Tibial nerve (tissue), 4 donors: ENCODE data around the gene ATP6V1F. TPM values are rescaled to one million over a fixed set of nuclear protein-coding genes. Genes with fewer than 3 reads are reported as not detected.

Experiments used
- DNase-seq, 2 donors: peaks; one replicate each; pipeline ENCODE4 v3.0.0-alpha.2; 2019; ENCODE audit warnings: low spot score in 2 of 2
- H3K27ac ChIP-seq, 4 donors: fragments of 200-600 bp; sonication (generic) in 3 of 4; one replicate each; pipeline ENCODE4 v1.5.1; 2017 to 2019; ENCODE audit warnings: mild to moderate bottlenecking in 1 of 4
- H3K27me3 ChIP-seq, 2 donors: fragments of 200-600 bp; sonication (generic) in 1 of 2; one replicate each; pipeline versions ENCODE4 v1.5.1 to v1.6.0; 2017 to 2019
- H3K36me3 ChIP-seq, 3 donors: fragments of 200-600 bp; sonication (generic); one replicate each; pipeline ENCODE4 v1.5.1; 2018 to 2019
- H3K4me1 ChIP-seq, 4 donors: fragments of 200-600 bp; sonication (generic) in 3 of 4; one replicate each; pipeline ENCODE4 v1.5.1; 2017 to 2019
- H3K4me3 ChIP-seq, 4 donors: fragments of 200-600 bp; sonication (generic) in 3 of 4; one replicate each; pipeline ENCODE4 v1.5.1; 2017 to 2019; ENCODE audit warnings: mild to moderate bottlenecking in 1 of 4, moderate library complexity in 1 of 4
- H3K9me3 ChIP-seq, 4 donors: fragments of 200-600 bp; sonication (generic) in 3 of 4; one replicate each; pipeline ENCODE4 v1.5.1; 2017 to 2019
- EP300 ChIP-seq, 2 donors: sonication (generic); formaldehyde crosslinking; IDR thresholded peaks; one replicate each; pipeline ENCODE4 v1.6.1; 2017; ENCODE audit warnings: antibody characterized with exemption in 2 of 2, mild to moderate bottlenecking in 1 of 2
- POLR2A ChIP-seq, 2 donors: fragments of 450-650 bp; IDR thresholded peaks; one replicate each; pipeline ENCODE4 v1.6.1; 2017; ENCODE audit warnings: antibody characterized with exemption in 2 of 2, mild to moderate bottlenecking in 2 of 2, moderate library complexity in 2 of 2
- WGBS, 2 donors: methylation state at CpG; one replicate each; pipeline ENCODE4 v1.1.5; 2018; 5-methylcytosine and 5-hydroxymethylcytosine counted together
- total RNA-seq, 4 donors: library from RNA; depleted of rRNA; stranded (reverse); fragments of >200 nt; gene quantifications; one replicate each; pipeline ENCODE4 v1.1.0, GENCODE V29; 2016
- TF ChIP-seq, protein P1 (sequence below), 5 experiments: fragments of 200-600 bp in 3 of 5; fragments of 450-650 bp in 2 of 5; sonication (generic) in 3 of 5; IDR thresholded peaks; one replicate each; pipeline ENCODE4 v1.5.1; 2016 to 2019; ENCODE audit warnings: antibody characterized with exemption in 5 of 5, mild to moderate bottlenecking in 3 of 5, moderate library complexity in 2 of 5

The ATP6V1F gene
- total RNA-seq, 4 donors from 2014 or later: 57.9 to 122 (median 75.4) TPM

DNA sequence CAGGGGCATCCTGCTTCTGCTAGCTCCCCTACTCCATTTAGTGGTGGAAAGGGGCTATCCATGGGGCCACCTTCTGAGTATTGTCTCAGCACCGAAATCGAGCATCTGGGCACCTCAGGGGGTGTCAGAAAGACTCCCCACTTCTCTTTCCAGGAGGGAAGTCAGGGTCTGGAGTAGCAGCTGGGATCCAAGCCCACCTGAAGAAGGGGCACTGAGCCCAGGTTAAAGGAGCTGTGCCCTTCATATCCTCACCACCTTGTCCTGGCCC, 29.8 kb upstream of the ATP6V1F start:
- no peaks in the 10 kb centered on the region for H3K36me3 ChIP-seq
- TF ChIP-seq POLR2A (IDR thresholded peaks at IDR 0.05) (no peak), EP300 (IDR thresholded peaks at IDR 0.05) (no peak)
- TF ChIP-seq, protein P1, sequence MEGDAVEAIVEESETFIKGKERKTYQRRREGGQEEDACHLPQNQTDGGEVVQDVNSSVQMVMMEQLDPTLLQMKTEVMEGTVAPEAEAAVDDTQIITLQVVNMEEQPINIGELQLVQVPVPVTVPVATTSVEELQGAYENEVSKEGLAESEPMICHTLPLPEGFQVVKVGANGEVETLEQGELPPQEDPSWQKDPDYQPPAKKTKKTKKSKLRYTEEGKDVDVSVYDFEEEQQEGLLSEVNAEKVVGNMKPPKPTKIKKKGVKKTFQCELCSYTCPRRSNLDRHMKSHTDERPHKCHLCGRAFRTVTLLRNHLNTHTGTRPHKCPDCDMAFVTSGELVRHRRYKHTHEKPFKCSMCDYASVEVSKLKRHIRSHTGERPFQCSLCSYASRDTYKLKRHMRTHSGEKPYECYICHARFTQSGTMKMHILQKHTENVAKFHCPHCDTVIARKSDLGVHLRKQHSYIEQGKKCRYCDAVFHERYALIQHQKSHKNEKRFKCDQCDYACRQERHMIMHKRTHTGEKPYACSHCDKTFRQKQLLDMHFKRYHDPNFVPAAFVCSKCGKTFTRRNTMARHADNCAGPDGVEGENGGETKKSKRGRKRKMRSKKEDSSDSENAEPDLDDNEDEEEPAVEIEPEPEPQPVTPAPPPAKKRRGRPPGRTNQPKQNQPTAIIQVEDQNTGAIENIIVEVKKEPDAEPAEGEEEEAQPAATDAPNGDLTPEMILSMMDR (IDR thresholded peaks at IDR 0.05): no peak
- peak overlapping the region; percentile 20 to 79 (median 66) for H3K27ac ChIP-seq
- H3K4me3 ChIP-seq: peak overlapping the region in 1 of 4 donors; percentile 59
- DNase-seq: no peak
- peaks cover 0 to 51% (median 29%) of the 10 kb centered on the region in 4 donors for H3K4me1 ChIP-seq
- 23 to 40% methylated on average over 2 of the region's 2 CpGs for WGBS, 2 donors
- H3K9me3 ChIP-seq: no peaks in the 10 kb centered on the region
- H3K27me3 ChIP-seq: peaks cover 0 to 35% of the 10 kb centered on the region in 2 donors

DNA sequence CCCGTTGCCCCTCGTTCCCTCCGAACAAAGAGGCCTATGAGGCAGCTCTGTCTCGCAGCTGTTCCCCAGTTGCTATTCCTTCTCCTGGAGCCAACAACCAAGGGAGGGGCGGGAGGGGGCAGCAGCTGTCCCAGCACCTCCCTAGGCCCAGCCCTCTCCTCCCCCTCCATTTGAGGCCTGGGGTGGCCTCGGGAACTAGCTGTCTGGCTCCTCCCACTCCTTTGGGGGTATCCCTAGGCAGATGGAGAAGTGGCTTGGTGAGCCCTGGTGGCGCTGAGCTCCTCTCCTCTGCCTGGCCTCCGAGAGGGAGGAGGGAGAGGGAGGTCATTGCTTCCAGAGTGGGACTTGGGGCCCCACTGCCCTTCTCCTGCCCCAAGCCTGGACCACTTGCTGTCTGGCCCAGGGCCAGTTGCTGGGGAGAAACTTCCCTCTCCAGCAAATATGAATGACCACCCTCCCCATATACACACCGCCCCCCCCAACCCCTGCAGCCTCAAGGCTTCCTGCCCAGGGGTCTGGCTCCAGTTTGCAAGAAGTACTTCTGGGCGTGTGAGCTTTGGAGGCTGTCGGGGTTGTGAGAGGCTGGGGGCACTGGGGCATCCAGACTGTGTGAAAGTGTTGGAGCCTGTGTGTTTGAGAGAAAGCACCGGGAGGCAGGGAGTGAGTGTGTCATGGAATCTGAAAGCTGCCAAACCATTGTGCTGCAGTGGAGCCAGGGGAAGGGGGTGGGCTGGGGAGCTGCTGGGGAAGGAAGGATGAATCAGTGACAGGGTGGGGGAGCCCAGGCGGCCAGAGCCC, 29.3 kb upstream of the ATP6V1F start:
- Histone ChIP-seq H3K9me3 (no peaks in the 10 kb centered on the region), H3K27ac (peak overlapping the region; percentile 20 to 79 (median 66)), H3K36me3 (peaks cover 0 to 5% (median 0%) of the 10 kb centered on the region in 3 donors), H3K4me3 (no peak overlapping the region), H3K27me3 (peaks cover 0 to 35% of the 10 kb centered on the region in 2 donors), H3K4me1 (peaks cover 0 to 51% (median 29%) of the 10 kb centered on the region in 4 donors)
- WGBS, 2 donors: 6 to 8% methylated on average over 11 to 13 of the region's 13 CpGs
- peak in 1 of 2 donors; percentile 46 for DNase-seq
- no peak for TF ChIP-seq POLR2A (IDR thresholded peaks at IDR 0.05)
- TF ChIP-seq, protein P1 (IDR thresholded peaks at IDR 0.05): no peak
- TF ChIP-seq EP300 (IDR thresholded peaks at IDR 0.05): no peak

DNA sequence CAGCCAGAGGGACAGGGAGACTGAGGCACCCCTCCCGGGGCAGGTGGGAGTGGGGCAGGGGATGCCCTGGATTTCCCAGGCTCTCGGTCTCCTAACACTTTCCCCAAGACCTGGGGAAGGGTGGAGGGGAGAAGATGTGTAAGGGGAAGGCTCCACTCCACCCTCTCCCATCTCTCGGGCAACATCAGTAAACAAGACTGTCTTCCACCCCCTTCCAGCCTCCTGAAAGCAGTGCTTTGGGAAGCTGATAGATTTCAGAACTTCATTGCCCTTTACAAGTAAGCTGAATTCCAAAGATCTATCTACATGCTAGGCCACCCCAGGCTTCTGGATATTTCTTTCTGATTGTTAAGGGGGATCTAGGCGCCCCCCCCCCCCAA, 28.7 kb upstream of the ATP6V1F start:
- peaks cover 0 to 51% (median 29%) of the 10 kb centered on the region in 4 donors for H3K4me1 ChIP-seq
- peak overlapping the region in 3 of 4 donors; percentile 57 to 79 (median 74) for H3K27ac ChIP-seq
- H3K27me3 ChIP-seq: peaks cover 0 to 35% of the 10 kb centered on the region in 2 donors
- no peak for DNase-seq
- no peaks in the 10 kb centered on the region for H3K9me3 ChIP-seq
- no peak for TF ChIP-seq POLR2A (IDR thresholded peaks at IDR 0.05)
- H3K4me3 ChIP-seq: no peak overlapping the region
- peaks cover 0 to 11% (median 0%) of the 10 kb centered on the region in 3 donors for H3K36me3 ChIP-seq
- 31 to 34% methylated on average over 4 of the region's 4 CpGs for WGBS, 2 donors

DNA sequence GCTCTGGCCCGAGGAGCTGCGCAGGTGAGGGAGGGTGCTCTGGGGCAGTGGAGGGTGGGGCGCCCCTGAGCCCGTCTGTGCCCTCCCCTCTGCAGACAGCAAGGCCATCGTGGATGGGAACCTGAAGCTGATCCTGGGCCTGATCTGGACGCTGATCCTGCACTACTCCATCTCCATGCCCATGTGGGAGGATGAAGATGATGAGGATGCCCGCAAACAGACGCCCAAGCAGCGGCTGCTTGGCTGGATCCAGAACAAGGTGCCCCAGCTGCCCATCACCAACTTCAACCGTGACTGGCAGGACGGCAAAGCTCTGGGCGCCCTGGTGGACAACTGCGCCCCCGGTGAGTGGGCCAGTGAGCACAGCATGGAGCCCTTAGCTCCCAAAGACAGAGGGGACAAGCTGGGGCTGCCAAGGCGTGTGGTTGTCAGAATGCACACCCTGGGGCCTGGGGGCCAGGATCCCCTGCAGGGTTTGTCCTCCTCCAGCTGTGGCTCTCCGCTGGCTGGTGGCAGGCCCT, 27.4 kb upstream of the ATP6V1F start:
- peaks cover 0 to 26% of the 10 kb centered on the region in 2 donors for H3K27me3 ChIP-seq
- peaks cover 0 to 45% (median 29%) of the 10 kb centered on the region in 4 donors for H3K4me1 ChIP-seq
- no peaks in the 10 kb centered on the region for H3K9me3 ChIP-seq
- peaks cover 0 to 13% (median 0%) of the 10 kb centered on the region in 3 donors for H3K36me3 ChIP-seq
- no peak overlapping the region for H3K27ac ChIP-seq
- no peak for DNase-seq
- H3K4me3 ChIP-seq: no peak overlapping the region
- 90 to 94% methylated on average over 9 to 14 of the region's 16 CpGs for WGBS, 2 donors
- no peak for TF ChIP-seq EP300 (IDR thresholded peaks at IDR 0.05)
- TF ChIP-seq, protein P1 (IDR thresholded peaks at IDR 0.05): no peak
- TF ChIP-seq POLR2A (IDR thresholded peaks at IDR 0.05): no peak

DNA sequence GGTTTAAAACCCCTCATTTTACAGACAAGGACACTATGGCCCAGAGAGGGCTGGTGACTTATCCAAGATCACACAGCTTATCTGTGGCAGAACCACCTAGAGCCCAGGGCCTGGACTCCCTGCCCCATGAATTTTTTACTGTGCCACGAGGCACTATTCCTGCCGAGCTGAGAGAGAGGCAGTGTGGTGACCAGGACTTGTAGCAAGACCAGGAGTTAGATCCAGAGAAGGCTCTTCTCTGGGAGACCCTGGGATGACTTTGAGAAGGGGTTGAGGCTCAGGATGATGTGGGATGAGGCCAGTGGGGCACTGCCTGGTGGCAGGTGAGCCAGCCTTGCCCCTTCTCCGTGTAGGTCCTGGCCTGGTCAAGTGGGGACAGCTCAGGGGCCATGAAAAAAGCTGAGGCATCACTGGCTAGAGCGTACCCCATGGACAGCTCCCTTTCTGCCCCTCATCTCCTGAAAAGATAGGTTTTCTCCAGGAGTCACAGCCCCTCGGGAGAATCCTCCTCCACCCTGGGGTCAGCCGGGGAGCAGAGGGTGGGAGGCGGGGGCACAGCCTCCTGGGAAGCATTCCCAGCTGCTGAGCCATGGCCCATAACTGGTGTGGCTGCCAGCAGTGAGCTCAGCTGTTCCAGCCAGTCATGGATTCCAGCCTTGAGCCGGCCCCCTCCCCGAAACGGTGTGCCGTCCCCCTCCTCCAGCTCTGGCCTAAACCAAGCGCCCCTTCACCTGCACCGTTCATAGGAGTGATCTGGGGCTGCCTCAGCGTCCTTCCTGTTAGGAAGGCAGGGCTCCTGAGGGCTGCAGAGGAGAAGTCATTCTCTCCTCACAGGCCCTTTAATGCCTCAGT, 26.6 kb upstream of the ATP6V1F start:
- WGBS, 2 donors: 49 to 66% methylated on average over 10 to 14 of the region's 14 CpGs
- Histone ChIP-seq H3K36me3 (peaks cover 0 to 15% (median 0%) of the 10 kb centered on the region in 3 donors), H3K27ac (no peak overlapping the region), H3K9me3 (no peaks in the 10 kb centered on the region), H3K4me1 (peaks cover 0 to 38% (median 22%) of the 10 kb centered on the region in 4 donors), H3K4me3 (no peak overlapping the region), H3K27me3 (peaks cover 0 to 18% of the 10 kb centered on the region in 2 donors)
- DNase-seq: no peak
- TF ChIP-seq, protein P1 (IDR thresholded peaks at IDR 0.05): no peak
- TF ChIP-seq EP300 (IDR thresholded peaks at IDR 0.05): no peak
- no peak for TF ChIP-seq POLR2A (IDR thresholded peaks at IDR 0.05)
